HepG2 (cell line): ENCODE data around the gene AUTS2. TPM values are rescaled to one million over a fixed set of nuclear protein-coding genes. Genes with fewer than 3 reads are reported as not detected.

ENCODE experiments used
- ATAC-seq: fragments of 200-7000 bp; cut with Tn5 transposase; 3 replicates; pipeline ENCODE4 v1.9.1; 2020; ENCODE audit warnings: mild to moderate bottlenecking, moderate library complexity
- BruUV-seq: library from RNA; stranded (reverse); fragments of 400-500 nt; replicated peaks from 2 replicates; lab custom pipeline; 2021; lab: Mats Ljungman, UMichigan
- CTCF ChIA-PET: fragments of 300-600 bp; formaldehyde crosslinking; extraction: SDS; loops from one replicate; lab custom pipeline; 2021; ENCODE audit warnings: low total read pairs, inconsistent platforms, low intra/inter-chr PET ratio; lab: Yijun Ruan, JAX
- POLR2A ChIA-PET: fragments of 350-600 bp; sonication (Branson Sonifier 250); formaldehyde crosslinking; loops from one replicate; lab custom pipeline; 2020; ENCODE audit warnings: antibody characterized with exemption, inconsistent platforms; lab: Yijun Ruan, JAX
- DNase-seq: peaks from one replicate; pipeline ENCODE4 v3.0.0-alpha.2; 2015; ENCODE audit warnings: low spot score
- FAIRE-seq: peaks from 3 replicates; lab custom pipeline; 2011; peaks lifted over from hg19 to GRCh38; lab: Jason Lieb, UNC
- H2AFZ ChIP-seq: one replicate; pipeline ENCODE4 v1.6.1; 2011; ENCODE audit warnings: low read length, inconsistent platforms
- H3K27ac ChIP-seq: fragments of 300-600 bp; 3 replicates; pipeline ENCODE4 v1.8.0; 2011; ENCODE audit warnings: mixed run types, mild to moderate bottlenecking, mixed read lengths, low read length, inconsistent platforms; ENCODE audit not compliant: insufficient read depth; ENCODE audit errors: extremely low read length
- H3K27me3 ChIP-seq, 2 experiments: fragments of 200-600 bp in 1 of 2; 2 replicates in 1 of 2; 3 replicates in 1 of 2; pipeline versions ENCODE4 v1.6.0 to v1.8.0; 2011; ENCODE audit warnings: low read length in 2 of 2, mild to moderate bottlenecking in 2 of 2, moderate library complexity in 2 of 2, inconsistent platforms in 1 of 2; ENCODE audit not compliant: insufficient read depth in 2 of 2, control insufficient read depth in 1 of 2
- H3K36me3 ChIP-seq, 2 experiments: fragments of 200-600 bp in 1 of 2; replicated peaks in 1 of 2; 2 replicates in 1 of 2; 3 replicates in 1 of 2; pipeline versions ENCODE4 v1.5.1 to v1.8.0; 2011; ENCODE audit warnings: low read length in 2 of 2, inconsistent platforms in 1 of 2; ENCODE audit not compliant: insufficient read depth in 2 of 2, control insufficient read depth in 1 of 2
- H3K4me1 ChIP-seq: 2 replicates; pipeline ENCODE4 v1.5.1; 2012; ENCODE audit warnings: low read length, inconsistent platforms; ENCODE audit not compliant: insufficient read depth
- H3K4me2 ChIP-seq: 2 replicates; pipeline ENCODE4 v1.6.0; 2011; ENCODE audit warnings: low read depth, low read length, inconsistent platforms
- H3K4me3 ChIP-seq, 3 experiments: fragments of 200-600 bp in 1 of 3; sonication (generic), shearing (Covaris generic) in 1 of 3; replicated peaks in 1 of 3; 2 replicates each; pipeline ENCODE4 v1.5.1; 2011 to 2016; ENCODE audit warnings: low read length in 3 of 3, inconsistent platforms in 2 of 3, low read depth in 2 of 3, mild to moderate bottlenecking in 2 of 3, control low read depth in 1 of 3, mixed read lengths in 1 of 3; ENCODE audit not compliant: insufficient read depth in 1 of 3
- H3K79me2 ChIP-seq: one replicate; pipeline ENCODE4 v1.6.1; 2011; ENCODE audit warnings: low read length, inconsistent platforms; ENCODE audit not compliant: insufficient read depth
- H3K9ac ChIP-seq: 2 replicates; pipeline ENCODE4 v1.6.0; 2011; ENCODE audit warnings: mild to moderate bottlenecking, low read depth, low read length, inconsistent platforms; ENCODE audit not compliant: insufficient read depth
- H3K9me3 ChIP-seq: 2 replicates; pipeline ENCODE4 v1.5.1; 2012; ENCODE audit warnings: mild to moderate bottlenecking, low read length
- H4K20me1 ChIP-seq: 2 replicates; pipeline ENCODE4 v1.6.0; 2011; ENCODE audit warnings: inconsistent platforms, mild to moderate bottlenecking, low read length, moderate library complexity; ENCODE audit not compliant: insufficient read depth
- AGO1 ChIP-seq: fragments of 200-400 bp; formaldehyde crosslinking; IDR thresholded peaks from 2 replicates; pipeline ENCODE4 v1.6.1; 2017; ENCODE audit warnings: mild to moderate bottlenecking, low read depth, low read length, moderate library complexity; ENCODE audit not compliant: poor library complexity, severe bottlenecking
- GPBP1L1 ChIP-seq: sonication (generic); formaldehyde crosslinking; IDR thresholded peaks from 2 replicates; pipeline ENCODE4 v1.5.0; 2020; ENCODE audit warnings: mild to moderate bottlenecking, missing genetic modification reagents
- GZF1 ChIP-seq: sonication (generic); formaldehyde crosslinking; IDR thresholded peaks from 2 replicates; pipeline ENCODE4 v1.5.1; 2020; ENCODE audit warnings: mild to moderate bottlenecking, missing genetic modification reagents
- HINFP ChIP-seq: sonication (generic); formaldehyde crosslinking; IDR thresholded peaks from 2 replicates; pipeline ENCODE4 v1.4.0; 2020; ENCODE audit warnings: low read depth, mild to moderate bottlenecking, missing genetic modification reagents
- TIGD3 ChIP-seq: sonication (generic); formaldehyde crosslinking; IDR thresholded peaks from 2 replicates; pipeline ENCODE4 v1.5.1; 2020; ENCODE audit warnings: mild to moderate bottlenecking, missing genetic modification reagents, borderline replicate concordance
- TSC22D2 ChIP-seq: sonication (generic); formaldehyde crosslinking; IDR thresholded peaks from 2 replicates; pipeline ENCODE4 v1.5.1; 2020; ENCODE audit warnings: missing genetic modification reagents, mild to moderate bottlenecking, borderline replicate concordance
- ZBTB21 ChIP-seq: sonication (generic); formaldehyde crosslinking; IDR thresholded peaks from 2 replicates; pipeline ENCODE4 v1.4.0; 2020; ENCODE audit warnings: missing genetic modification reagents
- ZBTB40 ChIP-seq, 2 experiments: fragments of 450-650 bp in 1 of 2; sonication (generic) in 1 of 2; formaldehyde crosslinking in 1 of 2; IDR thresholded peaks; 2 replicates each; pipeline versions ENCODE4 v1.6.1 to v1.8.0; 2016 to 2022; ENCODE audit warnings: antibody characterized with exemption in 1 of 2, mild to moderate bottlenecking in 1 of 2, missing genetic modification reagents in 1 of 2
- ZNF30 ChIP-seq: sonication (generic); formaldehyde crosslinking; IDR thresholded peaks from 2 replicates; pipeline ENCODE4 v1.5.0; 2020; ENCODE audit warnings: mild to moderate bottlenecking, missing genetic modification reagents
- WGBS: methylation state at CpG from one replicate; pipeline ENCODE4 v1.1.6; 2017; ENCODE audit warnings: low lambda C conversion rate; 5-methylcytosine and 5-hydroxymethylcytosine counted together
- in situ Hi-C: cut with HindIII; loops from 2 replicates; pipeline ENCODE4 v1.10.0; 2017; ENCODE audit warnings: low pct_unique_long_range_greater_than_20kb; ENCODE audit not compliant: extremely low pct_ligation_motif_present
- intact Hi-C: fragments of 100-400 bp; cut with micrococcal nuclease; formaldehyde crosslinking; loops from one replicate; pipeline ENCODE4 v1.10.0; 2022; ENCODE audit not compliant: unreplicated experiment
- polyA plus RNA-seq, 8 experiments: library from polyadenylated mRNA; depleted of rRNA in 3 of 8; stranded (reverse) in 7 of 8; unstranded in 1 of 8; fragments of >200 nt; fragmentation: Illumina TruSeq in 4 of 8; extraction: Trizol in 4 of 8; gene quantifications; 2 replicates each; pipeline versions ENCODE4 v1.2.1 to v1.2.3, GENCODE V29; 2011 to 2016; ENCODE audit warnings: low read depth in 4 of 8, missing spikeins in 1 of 8, mixed read lengths in 1 of 8; ENCODE audit not compliant: insufficient read depth in 1 of 8
- total RNA-seq, 5 experiments: library from RNA; depleted of rRNA; stranded (reverse); fragments of >200 nt; fragmentation: Illumina TruSeq; extraction: Trizol; gene quantifications; 2 replicates each; pipeline ENCODE4 v1.2.3, GENCODE V29; 2016; ENCODE audit warnings: low read depth in 1 of 5

AUTS2 gene
- total and polyA plus RNA-seq, 2 of the 13 experiments (the other 11 are each of a cell fraction or from before 2014, with no cell fraction given): 0.38 TPM; not detected in 1

GRCh38 chr7:70654979-70655378, 1056.7 kb downstream of the AUTS2 start (continued):
- no peak for TF ChIP-seq TIGD3 (CRISPR knock-in tag)
- TF ChIP-seq AGO1: no peak
- TF ChIP-seq ZNF30 (CRISPR knock-in tag): no peak
- TF ChIP-seq HINFP (CRISPR knock-in tag): no peak
- TF ChIP-seq TSC22D2 (CRISPR knock-in tag): no peak

- no peak for DNase-seq
- Histone ChIP-seq H3K9ac (no peak overlapping the region), H3K4me3 (no peak overlapping the region), H3K9me3 (no peaks in the 10 kb centered on the region), H4K20me1 (no peaks in the 10 kb centered on the region), H3K79me2 (no peaks in the 10 kb centered on the region), H3K36me3 (no peaks in the 10 kb centered on the region), H3K27ac (no peak overlapping the region), H3K27me3 (no peaks in the 10 kb centered on the region), H2AFZ (no peak overlapping the region), H3K4me2 (no peak overlapping the region), H3K4me1 (no peaks in the 10 kb centered on the region)
- intact Hi-C loops (no loop called here), in situ Hi-C loops (no loop called here)
- ChIA-PET CTCF (no interaction called here), POLR2A (no interaction called here)
- 44% methylated on average over 3 of the region's 3 CpGs for whole genome bisulfite sequencing
- ATAC-seq: no peak
- BruUV-seq: no TSS peak
- FAIRE-seq: no peak
- TF ChIP-seq GZF1: no peak
- TF ChIP-seq ZBTB40 (IDR thresholded peaks at IDR 0.05): no peak
- no peak for TF ChIP-seq ZBTB40 (CRISPR knock-in tag; IDR thresholded peaks at IDR 0.05)
- TF ChIP-seq GPBP1L1: no peak
- no peak for TF ChIP-seq ZBTB21 (CRISPR knock-in tag)
Observed at GRCh38 chr7:70655694-70656093, 1057.4 kb downstream of the AUTS2 start.
